Measurements from ENCODE around the gene NAV1. TPM values are rescaled to one million over a fixed set of nuclear protein-coding genes. Genes with fewer than 3 reads are reported as not detected.

NAV1 gene
- total and polyA plus RNA-seq, 2 of the 8 experiments (the other 6 are each of a cell fraction or from before 2014, with no cell fraction given), result 9.9 to 42.7 TPM

GRCh38 chr1:201544710-201545109, 5.8 kb downstream of the NAV1 start (continued):
- TF ChIP-seq MAX (IDR thresholded peaks at IDR 0.05) (no peak), CEBPB (IDR thresholded peaks at IDR 0.05; ENCODE audit: low read depth, low read length) (no peak), SIX5 (IDR thresholded peaks at IDR 0.05; ENCODE audit: low read depth, low read length) (no peak), SIRT6 (IDR thresholded peaks at IDR 0.05; ENCODE audit: low read length) (no peak), TAF1 (IDR thresholded peaks at IDR 0.05; ENCODE audit: low read depth, low read length) (no peak), KDM1A (IDR thresholded peaks at IDR 0.05; ENCODE audit: borderline replicate concordance, low read length) (no peak)

All from H1 (cell line).